Transverse colon (tissue), 3 donors: ENCODE results near the gene BLOC1S3.

Source experiments
- CTCF ChIP-seq, 5 experiments: fragments of 200-600 bp in 3 of 5; fragments of 450-650 bp in 2 of 5; sonication (generic) in 3 of 5; IDR thresholded peaks; 1 replicate in 2 of 5; 2 replicates in 3 of 5; pipeline ENCODE4 v1.5.1; 2016 to 2017; ENCODE audit warnings: antibody characterized with exemption in 5 of 5, inconsistent platforms in 3 of 5, mild to moderate bottlenecking in 2 of 5, moderate library complexity in 1 of 5
- POLR2A ChIP-seq: fragments of 450-650 bp; IDR thresholded peaks from one replicate; pipeline ENCODE4 v1.6.1; 2016; ENCODE audit warnings: antibody characterized with exemption, mild to moderate bottlenecking, moderate library complexity

DNA sequence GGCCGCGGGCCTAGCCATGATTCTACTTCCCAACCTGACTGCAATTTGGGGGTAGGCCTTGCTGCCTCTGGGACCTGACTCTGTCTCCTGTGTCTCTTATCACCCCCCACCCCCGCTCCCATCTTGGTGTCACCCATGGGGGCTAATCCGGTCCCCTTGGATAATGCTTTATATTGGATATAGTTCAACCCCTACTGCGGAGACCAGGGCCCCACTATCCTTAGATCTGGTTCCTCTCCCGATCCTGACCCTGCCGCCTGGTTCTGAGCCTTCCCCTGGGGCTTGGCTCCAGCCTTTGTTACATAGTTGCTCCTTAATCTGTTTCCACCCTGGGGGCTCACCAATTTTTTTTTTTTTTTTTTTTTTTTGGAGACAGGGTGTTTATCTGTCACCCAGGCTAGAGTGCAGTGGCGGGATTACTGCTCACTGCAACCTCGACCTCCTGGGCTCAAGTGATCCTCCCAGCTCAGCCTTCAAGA lies 1.3 kb downstream of the BLOC1S3 start:
- TF ChIP-seq POLR2A (no peak), CTCF (IDR thresholded peaks at IDR 0.05) (no peak)
